B cell (primary cell): Measurements from ENCODE around the gene SNF8. TPM values are rescaled to one million over a fixed set of nuclear protein-coding genes. Genes with fewer than 3 reads are reported as not detected.

Experiments used
- ATAC-seq: fragments of 200-7000 bp; cut with Tn5 transposase; one replicate; pipeline ENCODE4 v1.10.0; 2021; ENCODE audit warnings: low read depth, mild to moderate bottlenecking, moderate number of reproducible peaks, moderate library complexity
- CTCF ChIA-PET: fragments of 350-600 bp; sonication (Branson Sonifier 250); formaldehyde crosslinking; loops from one replicate; lab custom pipeline; 2021; ENCODE audit warnings: antibody characterized with exemption, inconsistent platforms; lab: Charles Lee
- POLR2A ChIA-PET: fragments of 350-600 bp; sonication (Branson Sonifier 250); formaldehyde crosslinking; loops from one replicate; lab custom pipeline; 2021; ENCODE audit warnings: antibody characterized with exemption; lab: Charles Lee
- DNase-seq: peaks from one replicate; pipeline ENCODE4 v3.0.0; 2013
- H2AFZ ChIP-seq: 2 replicates; pipeline ENCODE4 v1.6.1; 2012; ENCODE audit warnings: mild to moderate bottlenecking, low read depth, low read length; ENCODE audit not compliant: insufficient read depth, poor library complexity, severe bottlenecking
- H3K27ac ChIP-seq, 2 donors: 1 replicate in 1 of 2; 2 replicates in 1 of 2; pipeline ENCODE4 v1.5.1; 2012 to 2013; ENCODE audit warnings: low read length in 2 of 2, mild to moderate bottlenecking in 2 of 2, moderate library complexity in 1 of 2
- H3K27me3 ChIP-seq, 4 experiments: fragments of 200-600 bp in 1 of 4; sonication (generic) in 1 of 4; replicated peaks in 1 of 4; 1 replicate in 2 of 4; 2 replicates in 2 of 4; pipeline versions ENCODE4 v1.6.1 to v1.7.0; 2013 to 2016; ENCODE audit warnings: low read length in 3 of 4, mild to moderate bottlenecking in 2 of 4, mixed read lengths in 1 of 4, moderate library complexity in 1 of 4; ENCODE audit not compliant: insufficient read depth in 4 of 4, control insufficient read depth in 3 of 4; ENCODE audit errors: control extremely low read depth in 1 of 4
- H3K36me3 ChIP-seq, 2 experiments: replicated peaks in 1 of 2; 1 replicate in 1 of 2; 2 replicates in 1 of 2; pipeline versions ENCODE4 v1.6.1 to v1.7.1; 2013; ENCODE audit warnings: low read length in 1 of 2; ENCODE audit not compliant: insufficient read depth in 2 of 2, control insufficient read depth in 1 of 2; ENCODE audit errors: control extremely low read depth in 1 of 2, extremely low read depth in 1 of 2
- H3K4me1 ChIP-seq, 2 donors: fragments of 200-600 bp in 1 of 2; sonication (generic) in 1 of 2; 1 replicate in 1 of 2; 2 replicates in 1 of 2; pipeline versions ENCODE4 v1.5.1 to v1.6.1; 2013 to 2017; ENCODE audit warnings: low read length in 2 of 2; ENCODE audit not compliant: control insufficient read depth in 2 of 2, insufficient read depth in 2 of 2
- H3K4me2 ChIP-seq: replicated peaks from 2 replicates; pipeline ENCODE3; 2012; ENCODE audit warnings: mild to moderate bottlenecking, low read depth, low read length; ENCODE audit not compliant: poor library complexity, severe bottlenecking
- H3K4me3 ChIP-seq, 5 experiments: fragments of 200-600 bp in 1 of 5; sonication (generic) in 1 of 5; 1 replicate in 3 of 5; 2 replicates in 2 of 5; pipeline versions ENCODE4 v1.5.1 to v1.7.0; 2011 to 2016; ENCODE audit warnings: low read length in 4 of 5, mild to moderate bottlenecking in 4 of 5, low read depth in 2 of 5, control low read depth in 1 of 5, moderate library complexity in 1 of 5; ENCODE audit not compliant: insufficient read depth in 1 of 5; ENCODE audit errors: control extremely low read depth in 1 of 5, extremely low read depth in 1 of 5
- H3K79me2 ChIP-seq: fragments of 200-600 bp; sonication (generic); one replicate; pipeline ENCODE4 v1.6.0; 2016; ENCODE audit warnings: low read length; ENCODE audit not compliant: control insufficient read depth, insufficient read depth
- H3K9ac ChIP-seq: fragments of 200-600 bp; sonication (generic); 2 replicates; pipeline ENCODE4 v1.6.1; 2017; ENCODE audit warnings: mild to moderate bottlenecking, low read length, moderate library complexity
- H3K9me3 ChIP-seq, 3 donors: one replicate each; pipeline versions ENCODE4 v1.6.1 to v1.7.1; 2013; ENCODE audit warnings: low read length in 2 of 3; ENCODE audit not compliant: control insufficient read depth in 2 of 3, insufficient read depth in 1 of 3; ENCODE audit errors: control extremely low read depth in 1 of 3
- H4K20me1 ChIP-seq: 2 replicates; pipeline ENCODE4 v1.6.0; 2012; ENCODE audit warnings: mild to moderate bottlenecking, low read length; ENCODE audit not compliant: insufficient read depth, control insufficient read depth, poor library complexity, severe bottlenecking
- H3K27ac Mint-ChIP-seq: one replicate; pipeline ENCODE4 v1.8.0; 2021; ENCODE audit warnings: mixed read lengths
- H3K27me3 Mint-ChIP-seq: one replicate; pipeline ENCODE4 v1.8.0; 2021; ENCODE audit warnings: mixed read lengths
- H3K4me1 Mint-ChIP-seq: one replicate; pipeline ENCODE4 v1.8.0; 2021; ENCODE audit warnings: mixed read lengths
- H3K4me3 Mint-ChIP-seq: one replicate; pipeline ENCODE4 v1.8.0; 2021; ENCODE audit warnings: mixed read lengths
- H3K9me3 Mint-ChIP-seq: one replicate; pipeline ENCODE4 v1.8.0; 2022; ENCODE audit warnings: mixed read lengths; ENCODE audit not compliant: insufficient read depth
- EZH2 ChIP-seq: IDR thresholded peaks from 2 replicates; pipeline ENCODE4 v1.6.1; 2012; ENCODE audit warnings: borderline replicate concordance, low read depth, mild to moderate bottlenecking, moderate library complexity, low read length; ENCODE audit not compliant: insufficient read depth, poor library complexity, severe bottlenecking
- WGBS: methylation state at CpG from one replicate; pipeline ENCODE4 v1.1.5; 2013; ENCODE audit warnings: missing lambda C conversion rate; ENCODE audit not compliant: insufficient coverage; 5-methylcytosine and 5-hydroxymethylcytosine counted together
- intact Hi-C: fragments of 100-400 bp; cut with micrococcal nuclease; formaldehyde crosslinking; loops from one replicate; pipeline ENCODE4 v1.10.0; 2022
- polyA plus RNA-seq: library from polyadenylated mRNA; depleted of rRNA; stranded (reverse); fragments of >200 nt; gene quantifications from 2 replicates; pipeline ENCODE4 v1.2.3, GENCODE V29; 2012
- total RNA-seq, 2 donors: library from RNA; stranded (reverse); fragments of 120-200 nt in 1 of 2; gene quantifications; 1 replicate in 1 of 2; 2 replicates in 1 of 2; pipeline versions ENCODE4 v1.2.3 to v1.2.4, GENCODE V29; 2013 to 2022
- TF ChIP-seq, protein P1 (sequence below): fragments of 200-600 bp; IDR thresholded peaks from one replicate; pipeline ENCODE4 v1.8.0; 2022; ENCODE audit warnings: antibody characterized with exemption, mild to moderate bottlenecking

Gene SNF8
- total and polyA plus RNA-seq, 2 donors (not counting 1 experiment from before 2014, with no cell fraction given): 77.5 to 94.6 TPM

DNA sequence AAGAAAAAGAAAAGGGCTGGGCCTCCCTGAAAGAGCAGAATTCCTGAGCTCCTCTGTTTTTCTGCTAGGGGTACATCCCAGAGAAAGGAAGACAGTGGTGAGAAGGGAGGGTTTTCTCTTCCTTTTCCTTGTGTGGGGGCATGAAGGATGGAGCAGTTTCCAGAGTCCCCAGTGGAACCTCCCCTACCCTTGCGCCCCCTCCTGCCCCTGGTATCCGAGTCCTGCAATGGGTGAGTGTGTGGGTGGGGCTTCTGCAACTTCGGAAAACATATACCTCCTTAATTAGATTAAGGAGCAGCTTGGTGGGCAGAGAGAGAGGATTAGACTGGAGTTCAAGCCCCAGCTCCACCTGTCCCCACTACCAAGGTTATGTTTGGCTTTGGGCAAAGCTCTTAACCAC, 29.2 kb upstream of the SNF8 start:
- Histone ChIP-seq H3K9ac (no peak overlapping the region), H3K4me3 (no peak overlapping the region), H4K20me1 (no peaks in the 10 kb centered on the region), H3K4me2 (no peak overlapping the region), H3K79me2 (no peaks in the 10 kb centered on the region), H3K27ac (no peak overlapping the region), H3K27me3 (peaks cover 0 to 8% (median 1%) of the 10 kb centered on the region in 4 experiments), H3K4me1 (no peaks in the 10 kb centered on the region), H2AFZ (no peak overlapping the region), H3K36me3 (no peaks in the 10 kb centered on the region), H3K9me3 (no peaks in the 10 kb centered on the region)
- ChIA-PET CTCF (interaction anchor here (0.7 to 1.5 kb wide), 2 partner anchors 59 to 169 kb away, joined by 3 to 5 read pairs; no protein-coding TSS in a partner anchor), POLR2A (no interaction called here)
- H3K4me1 Mint-ChIP-seq: no peaks in the 10 kb centered on the region
- no peak overlapping the region for H3K27ac Mint-ChIP-seq
- H3K9me3 Mint-ChIP-seq: no peaks in the 10 kb centered on the region
- WGBS: no CpG with 5 or more reads among the region's 3 CpGs
- H3K4me3 Mint-ChIP-seq: no peak overlapping the region
- no peak for ATAC-seq
- peaks cover 34% of the 10 kb centered on the region for H3K27me3 Mint-ChIP-seq
- DNase-seq: no peak
- intact Hi-C loops: no loop called here
- TF ChIP-seq, protein P1, sequence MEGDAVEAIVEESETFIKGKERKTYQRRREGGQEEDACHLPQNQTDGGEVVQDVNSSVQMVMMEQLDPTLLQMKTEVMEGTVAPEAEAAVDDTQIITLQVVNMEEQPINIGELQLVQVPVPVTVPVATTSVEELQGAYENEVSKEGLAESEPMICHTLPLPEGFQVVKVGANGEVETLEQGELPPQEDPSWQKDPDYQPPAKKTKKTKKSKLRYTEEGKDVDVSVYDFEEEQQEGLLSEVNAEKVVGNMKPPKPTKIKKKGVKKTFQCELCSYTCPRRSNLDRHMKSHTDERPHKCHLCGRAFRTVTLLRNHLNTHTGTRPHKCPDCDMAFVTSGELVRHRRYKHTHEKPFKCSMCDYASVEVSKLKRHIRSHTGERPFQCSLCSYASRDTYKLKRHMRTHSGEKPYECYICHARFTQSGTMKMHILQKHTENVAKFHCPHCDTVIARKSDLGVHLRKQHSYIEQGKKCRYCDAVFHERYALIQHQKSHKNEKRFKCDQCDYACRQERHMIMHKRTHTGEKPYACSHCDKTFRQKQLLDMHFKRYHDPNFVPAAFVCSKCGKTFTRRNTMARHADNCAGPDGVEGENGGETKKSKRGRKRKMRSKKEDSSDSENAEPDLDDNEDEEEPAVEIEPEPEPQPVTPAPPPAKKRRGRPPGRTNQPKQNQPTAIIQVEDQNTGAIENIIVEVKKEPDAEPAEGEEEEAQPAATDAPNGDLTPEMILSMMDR: no peak
- no peak for TF ChIP-seq EZH2

DNA sequence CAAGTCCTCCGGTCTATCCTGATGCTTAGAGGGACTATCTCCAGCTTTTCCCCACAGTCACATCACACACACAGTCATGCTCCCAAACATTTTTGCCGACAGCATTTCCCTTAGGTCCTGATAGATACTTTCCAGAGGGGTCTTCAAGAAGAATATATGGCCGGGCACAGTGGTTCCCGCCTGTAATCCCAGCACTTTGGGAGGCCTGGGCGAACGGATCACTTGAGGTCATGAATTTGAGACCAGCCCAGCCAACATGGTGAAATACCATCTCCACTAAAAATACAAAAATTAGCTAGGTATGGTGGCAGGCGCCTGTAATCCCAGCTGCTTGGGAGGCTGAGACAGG, 28.1 kb upstream of the SNF8 start:
- H3K9me3 ChIP-seq: no peaks in the 10 kb centered on the region
- H3K36me3 ChIP-seq: no peaks in the 10 kb centered on the region
- H3K27me3 ChIP-seq: peaks cover 0 to 8% (median 1%) of the 10 kb centered on the region in 4 experiments
- no peak overlapping the region for H2AFZ ChIP-seq
- WGBS: 69% methylated on average over 3 of the region's 7 CpGs
- DNase-seq (no peak), ATAC-seq (no peak)
- H3K4me3 ChIP-seq: no peak overlapping the region
- H3K27ac Mint-ChIP-seq: no peak overlapping the region
- H3K9ac ChIP-seq: no peak overlapping the region
- H3K4me3 Mint-ChIP-seq: no peak overlapping the region
- ChIA-PET CTCF (no interaction called here), POLR2A (interaction anchor here (0.7 kb wide), 1 partner anchor 535 kb away, joined by 6 read pairs; no protein-coding TSS in a partner anchor)
- no peaks in the 10 kb centered on the region for H3K4me1 ChIP-seq
- H3K9me3 Mint-ChIP-seq: no peaks in the 10 kb centered on the region
- no peak overlapping the region for H3K27ac ChIP-seq
- H3K4me2 ChIP-seq: no peak overlapping the region
- H3K79me2 ChIP-seq: no peaks in the 10 kb centered on the region
- no peaks in the 10 kb centered on the region for H4K20me1 ChIP-seq
- no peaks in the 10 kb centered on the region for H3K4me1 Mint-ChIP-seq
- H3K27me3 Mint-ChIP-seq: peaks cover 42% of the 10 kb centered on the region
- intact Hi-C loops: no loop called here
- no peak for TF ChIP-seq EZH2
- TF ChIP-seq, protein P1: no peak
